ENCODE results near the gene PPCS. TPM values are rescaled to one million over a fixed set of nuclear protein-coding genes. Genes with fewer than 3 reads are reported as not detected.
"Not testable (repeated sequence)": the region's sequence is repeated elsewhere in the genome, so short reads cannot be mapped to it uniquely, and the experiment has no call there.

PPCS gene
- total RNA-seq, 1 experiment from 2014 or later = 10.9 TPM

DNA sequence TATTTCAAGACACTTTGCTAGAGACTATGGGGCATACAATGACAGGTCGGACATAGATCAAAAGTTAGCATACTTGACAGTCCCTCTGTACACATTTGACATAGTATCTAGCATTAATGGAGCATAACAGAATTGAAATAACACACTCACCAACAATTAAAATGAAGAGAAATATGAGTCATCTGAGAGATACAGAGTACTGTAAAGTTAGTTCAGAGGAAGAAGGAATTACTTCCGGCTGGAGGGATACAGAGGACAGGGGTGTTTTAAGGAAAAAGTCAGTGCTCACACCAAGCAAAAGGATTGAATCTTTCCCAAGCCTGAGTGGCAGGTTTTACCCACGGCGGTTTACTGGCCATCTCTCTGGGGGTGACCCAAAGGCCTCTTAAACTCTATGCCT lies 3.0 kb upstream of the PPCS start:
- no peak for DNase-seq (ENCODE audit: low spot score)

- no peak for DNase-seq (ENCODE audit: low spot score)
Measured at GRCh38 chr1:42454403-42454802, 1.9 kb upstream of the PPCS start.

DNA sequence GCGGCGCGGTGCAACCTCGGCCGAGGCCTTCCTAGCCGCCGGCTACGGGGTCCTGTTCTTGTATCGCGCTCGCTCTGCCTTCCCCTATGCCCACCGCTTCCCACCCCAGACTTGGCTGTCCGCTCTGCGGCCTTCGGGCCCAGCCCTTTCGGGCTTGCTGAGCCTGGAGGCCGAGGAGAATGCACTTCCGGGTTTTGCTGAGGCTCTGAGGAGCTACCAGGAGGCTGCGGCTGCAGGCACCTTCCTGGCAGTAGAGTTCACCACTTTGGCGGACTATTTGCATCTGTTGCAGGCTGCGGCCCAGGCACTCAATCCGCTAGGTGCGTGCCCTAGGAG lies 379 bp downstream of the PPCS start:
- DNase-seq (ENCODE audit: low spot score) = no peak

GRCh38 chr1:42461196-42461595 lies 4.9 kb downstream of the PPCS start:
- DNase-seq (ENCODE audit: low spot score) = no peak

- DNase-seq (ENCODE audit: low spot score) = peak; percentile 97
Measured at GRCh38 chr1:42462828-42463763, 6.8 kb downstream of the PPCS start, which contains the start of gene CCDC30. Gene CCDC30, plus strand, starts transcription at chr1:42463286. Its CDS starts 17,266 bp downstream, at chr1:42480552.

GRCh38 chr1:42463921-42464320 lies 7.6 kb downstream of the PPCS start:
- no peak for DNase-seq (ENCODE audit: low spot score)

DNA sequence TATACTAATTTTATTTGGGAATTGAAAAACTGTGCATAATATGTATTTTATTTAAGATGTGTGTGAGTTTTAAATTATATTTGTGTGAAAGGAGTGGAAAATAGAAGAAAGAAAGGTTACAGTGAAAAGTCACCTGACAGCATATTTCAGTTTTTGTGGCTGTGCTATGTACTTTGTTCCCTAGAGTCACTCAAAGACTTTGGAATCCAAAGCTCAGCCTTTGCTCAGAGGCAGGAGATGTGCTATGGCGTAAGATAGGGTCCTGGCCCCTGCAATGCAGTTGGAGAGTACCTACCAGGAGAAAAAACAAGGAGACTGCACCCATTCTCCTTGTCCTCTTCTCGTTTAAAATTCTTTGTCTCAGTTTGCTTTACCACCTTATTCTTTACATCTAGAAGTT lies 9.7 kb downstream of the PPCS start:
- DNase-seq (ENCODE audit: low spot score) = no peak

DNA sequence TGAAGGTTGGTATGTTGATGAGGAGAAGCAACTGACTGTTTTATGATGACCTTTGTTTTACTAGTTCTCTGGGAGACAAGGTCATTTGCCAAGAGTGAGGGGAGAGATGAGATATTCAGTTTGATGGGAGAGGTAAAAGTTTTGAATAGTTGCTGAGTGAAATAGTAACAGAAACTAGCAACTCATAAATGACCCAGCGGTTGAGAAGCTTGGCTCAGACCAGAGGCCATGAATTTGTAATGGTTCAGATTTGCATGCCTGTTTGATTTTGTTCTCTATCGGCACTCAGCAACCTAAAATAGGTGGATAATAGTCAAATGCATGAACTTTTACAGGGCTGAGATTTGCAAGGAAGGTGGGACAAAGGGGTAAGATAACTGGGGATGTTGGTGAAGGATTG lies 13.4 kb downstream of the PPCS start:
- no peak for DNase-seq (ENCODE audit: low spot score)

DNA sequence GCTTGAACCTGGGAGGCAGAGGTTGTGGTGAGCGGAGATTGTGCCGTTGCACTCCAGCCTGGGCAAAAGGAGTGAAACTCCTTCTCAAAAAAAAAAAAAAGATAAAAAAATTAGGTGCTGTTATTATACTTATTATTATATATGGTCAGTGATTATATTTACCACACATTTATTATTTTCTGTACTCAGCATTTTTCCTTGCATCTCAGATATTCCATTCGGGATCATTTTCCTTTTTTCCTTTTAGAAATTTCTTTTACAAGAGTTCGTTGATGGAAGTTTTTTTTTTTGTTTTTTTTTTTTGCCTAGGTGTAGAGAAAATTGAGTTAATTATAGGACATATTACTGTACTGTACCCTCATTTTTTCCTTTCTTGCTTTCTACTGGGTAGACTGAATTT lies 20.3 kb downstream of the PPCS start:
- DNase-seq (ENCODE audit: low spot score) = no peak

- DNase-seq (ENCODE audit: low spot score) = not testable (repeated sequence)
Measured at GRCh38 chr1:42477354-42477753, 21.0 kb downstream of the PPCS start.

DNA sequence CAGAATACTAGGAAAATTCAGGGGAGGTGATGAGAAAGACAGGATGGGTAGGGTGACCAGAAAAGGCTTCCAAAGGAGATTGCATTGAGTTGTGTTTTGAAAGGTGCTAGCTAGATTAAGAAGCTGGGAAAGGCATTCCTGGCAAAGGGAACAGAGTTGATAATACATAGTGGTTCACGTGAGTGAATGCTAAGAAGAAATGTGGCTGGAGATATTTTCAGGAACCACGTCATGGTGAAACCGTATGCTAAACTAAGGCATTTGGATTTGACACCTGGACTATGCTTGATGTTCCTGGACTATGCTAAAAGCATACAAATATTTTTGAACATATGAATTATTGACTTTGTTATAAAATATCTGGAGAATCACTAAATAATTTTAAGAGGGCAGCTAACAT lies 21.4 kb downstream of the PPCS start:
- DNase-seq (ENCODE audit: low spot score) = no peak

DNA sequence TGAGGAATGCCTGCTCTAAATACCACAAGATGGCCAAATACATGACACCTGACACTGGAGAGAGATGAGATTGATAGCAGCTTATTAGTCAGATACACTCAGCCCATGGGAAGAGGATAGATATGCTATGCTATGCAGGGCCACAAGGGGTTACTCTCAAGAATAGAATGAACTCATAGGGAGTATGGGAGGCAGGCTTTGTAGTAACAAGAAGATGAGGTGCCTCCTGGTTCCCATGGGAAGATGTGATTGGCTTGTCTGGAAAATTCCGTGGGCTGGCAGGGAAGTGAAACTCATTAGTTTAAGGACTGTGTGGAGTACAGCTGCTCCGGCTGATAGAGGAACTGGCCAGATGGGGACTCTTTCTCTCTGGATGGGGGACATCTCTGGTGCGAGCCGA lies 23.3 kb downstream of the PPCS start:
- DNase-seq (ENCODE audit: low spot score) = peak; percentile 37

- no peak for DNase-seq (ENCODE audit: low spot score)
Measured at GRCh38 chr1:42480921-42481320, 24.6 kb downstream of the PPCS start.

DNA sequence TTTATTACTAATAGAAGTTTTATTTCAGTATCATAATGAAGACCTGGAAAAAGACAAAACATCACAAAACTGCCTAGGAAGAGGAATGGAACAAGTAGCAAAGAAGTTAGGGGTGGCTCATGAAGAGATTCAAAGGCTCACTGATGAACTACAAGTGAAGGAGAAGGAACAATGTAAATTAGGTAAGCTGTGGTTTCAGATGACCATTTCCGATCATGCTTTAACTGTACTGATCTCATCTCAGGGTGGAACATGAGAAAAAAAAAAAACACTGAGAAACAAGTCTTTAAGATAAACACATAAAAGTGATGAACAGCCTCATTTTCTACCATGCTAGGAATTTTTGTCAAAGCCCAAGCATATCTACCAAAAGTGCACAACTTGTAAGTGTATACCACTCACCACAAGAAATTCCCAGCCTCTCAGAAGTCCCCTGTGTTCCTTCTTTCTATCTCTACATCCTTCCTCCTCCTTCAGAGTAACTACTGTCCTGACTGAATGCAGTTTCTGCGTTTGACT lies 26.4 kb downstream of the PPCS start:
- DNase-seq (ENCODE audit: low spot score) = no peak

GRCh38 chr1:42484382-42484781 lies 28.0 kb downstream of the PPCS start:
- DNase-seq (ENCODE audit: low spot score) = peak; percentile 78

GRCh38 chr1:42490237-42490636 lies 33.9 kb downstream of the PPCS start:
- no peak for DNase-seq (ENCODE audit: low spot score)

DNA sequence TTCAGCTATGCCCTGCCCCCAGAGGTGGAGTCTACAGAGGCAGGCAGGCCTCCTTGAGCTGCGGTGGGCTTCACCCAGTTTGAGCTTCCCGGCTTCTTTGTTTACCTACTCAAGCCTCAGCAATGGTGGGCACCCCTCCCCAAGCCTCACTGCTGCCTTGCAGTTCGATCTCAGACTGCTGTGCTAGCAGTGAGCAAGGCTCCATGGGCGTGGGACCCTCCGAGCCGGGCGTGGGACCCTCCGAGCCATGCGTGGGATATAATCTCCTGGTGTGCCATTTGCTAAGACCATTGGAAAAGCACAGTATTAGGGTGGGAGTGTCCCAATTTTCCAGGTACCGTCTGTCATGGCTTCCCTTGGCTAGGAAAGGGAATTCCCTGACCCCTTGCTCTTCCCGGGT lies 45.7 kb downstream of the PPCS start:
- not testable (repeated sequence) for DNase-seq (ENCODE audit: low spot score)

DNA sequence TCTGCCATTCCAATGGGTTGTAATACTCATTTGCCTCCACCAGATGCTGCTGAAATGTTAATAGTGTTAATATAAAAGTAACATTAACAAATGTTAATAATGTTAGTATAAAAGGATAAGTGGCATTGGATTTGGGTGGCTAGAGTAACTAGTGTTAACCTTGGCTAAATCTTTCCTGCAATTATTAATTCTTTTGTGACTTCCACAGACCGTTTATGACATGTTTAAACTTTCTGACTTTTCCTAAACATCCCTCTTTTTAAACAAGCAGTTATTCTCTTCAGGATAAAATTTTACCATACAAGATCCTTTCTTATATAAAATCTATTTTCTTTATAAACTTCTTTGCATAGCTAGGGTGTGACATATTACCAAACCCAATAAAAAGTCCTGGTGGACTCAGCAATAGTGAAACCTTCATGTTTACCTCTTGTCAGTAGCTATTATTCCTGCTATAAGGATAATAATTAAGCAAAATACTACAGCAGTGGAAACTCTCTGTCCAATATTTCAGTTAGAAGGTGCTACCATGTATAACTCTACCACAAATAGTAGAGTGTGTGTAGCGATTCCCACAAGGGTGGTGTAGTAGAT lies 48.3 kb downstream of the PPCS start:
- no peak for DNase-seq (ENCODE audit: low spot score)

- no peak for DNase-seq (ENCODE audit: low spot score)
Measured at GRCh38 chr1:42506576-42506975, 50.2 kb downstream of the PPCS start.
